ENCODE results near the gene XYLT2.

XYLT2 gene

GRCh38 chr17:50354776-50355175, 8.8 kb downstream of the XYLT2 start:
- TF ChIP-seq, protein P1, sequence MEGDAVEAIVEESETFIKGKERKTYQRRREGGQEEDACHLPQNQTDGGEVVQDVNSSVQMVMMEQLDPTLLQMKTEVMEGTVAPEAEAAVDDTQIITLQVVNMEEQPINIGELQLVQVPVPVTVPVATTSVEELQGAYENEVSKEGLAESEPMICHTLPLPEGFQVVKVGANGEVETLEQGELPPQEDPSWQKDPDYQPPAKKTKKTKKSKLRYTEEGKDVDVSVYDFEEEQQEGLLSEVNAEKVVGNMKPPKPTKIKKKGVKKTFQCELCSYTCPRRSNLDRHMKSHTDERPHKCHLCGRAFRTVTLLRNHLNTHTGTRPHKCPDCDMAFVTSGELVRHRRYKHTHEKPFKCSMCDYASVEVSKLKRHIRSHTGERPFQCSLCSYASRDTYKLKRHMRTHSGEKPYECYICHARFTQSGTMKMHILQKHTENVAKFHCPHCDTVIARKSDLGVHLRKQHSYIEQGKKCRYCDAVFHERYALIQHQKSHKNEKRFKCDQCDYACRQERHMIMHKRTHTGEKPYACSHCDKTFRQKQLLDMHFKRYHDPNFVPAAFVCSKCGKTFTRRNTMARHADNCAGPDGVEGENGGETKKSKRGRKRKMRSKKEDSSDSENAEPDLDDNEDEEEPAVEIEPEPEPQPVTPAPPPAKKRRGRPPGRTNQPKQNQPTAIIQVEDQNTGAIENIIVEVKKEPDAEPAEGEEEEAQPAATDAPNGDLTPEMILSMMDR (IDR thresholded peaks at IDR 0.05): no peak

DNA sequence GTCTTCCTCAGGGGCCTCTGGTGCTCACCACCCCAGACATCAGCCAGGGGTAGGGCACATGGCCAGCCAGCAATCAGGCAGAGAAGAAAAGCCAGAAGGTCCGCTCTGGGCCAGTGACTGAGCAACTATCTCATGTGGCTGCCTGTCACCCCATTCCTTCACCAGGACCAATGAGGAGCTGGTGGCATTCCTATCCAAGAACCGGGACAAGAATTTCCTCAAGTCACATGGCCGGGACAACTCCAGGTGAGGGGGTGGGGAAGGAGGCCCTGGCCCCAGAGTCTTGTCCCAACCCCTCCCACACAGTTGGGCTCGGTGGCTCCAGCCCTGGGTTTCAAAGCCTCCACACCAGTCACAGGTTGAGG, 9.4 kb downstream of the XYLT2 start:
- TF ChIP-seq, protein P1 (IDR thresholded peaks at IDR 0.05): no peak

DNA sequence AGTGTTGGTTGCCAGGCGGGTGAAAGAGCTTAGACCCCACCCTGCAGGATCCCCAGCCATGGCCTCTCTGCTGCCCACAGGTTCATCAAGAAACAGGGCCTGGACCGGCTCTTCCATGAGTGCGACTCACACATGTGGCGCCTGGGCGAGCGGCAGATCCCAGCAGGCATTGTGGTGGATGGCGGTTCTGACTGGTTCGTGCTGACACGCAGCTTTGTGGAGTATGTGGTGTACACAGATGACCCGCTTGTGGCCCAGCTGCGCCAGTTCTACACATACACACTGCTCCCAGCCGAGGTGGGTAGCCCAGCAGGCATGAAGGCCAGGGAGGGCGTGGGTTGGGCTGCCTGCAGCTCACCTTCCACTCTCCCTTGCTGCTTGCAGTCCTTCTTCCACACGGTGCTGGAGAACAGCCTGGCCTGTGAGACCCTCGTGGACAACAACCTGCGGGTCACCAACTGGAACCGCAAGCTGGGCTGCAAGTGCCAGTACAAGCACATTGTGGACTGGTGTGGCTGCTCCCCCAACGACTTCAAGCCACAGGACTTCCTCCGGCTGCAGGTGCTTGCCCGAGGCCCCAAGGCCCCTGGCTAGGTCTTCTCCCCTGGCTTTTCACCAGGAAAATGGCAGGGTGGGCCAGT, 9.9 kb downstream of the XYLT2 start:
- TF ChIP-seq, protein P1 (IDR thresholded peaks at IDR 0.05): no peak

DNA sequence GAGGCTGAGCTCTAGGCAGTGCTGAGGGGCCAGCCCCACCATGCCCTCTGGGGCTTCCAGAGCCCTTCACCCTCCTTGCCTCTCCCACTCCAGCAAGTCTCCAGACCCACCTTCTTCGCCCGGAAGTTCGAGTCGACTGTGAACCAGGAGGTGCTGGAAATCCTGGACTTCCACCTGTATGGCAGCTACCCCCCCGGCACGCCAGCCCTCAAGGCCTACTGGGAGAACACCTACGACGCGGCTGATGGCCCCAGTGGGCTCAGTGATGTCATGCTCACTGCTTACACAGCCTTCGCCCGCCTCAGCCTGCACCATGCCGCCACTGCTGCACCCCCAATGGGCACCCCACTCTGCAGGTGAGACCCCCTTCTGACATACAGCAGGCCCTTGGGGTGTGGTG, 10.5 kb downstream of the XYLT2 start:
- TF ChIP-seq, protein P1 (IDR thresholded peaks at IDR 0.05): no peak

- TF ChIP-seq, protein P1 (IDR thresholded peaks at IDR 0.05): no peak
Measured at GRCh38 chr17:50356892-50357510, 11.1 kb downstream of the XYLT2 start.

- TF ChIP-seq, protein P1 (IDR thresholded peaks at IDR 0.05): no peak
Measured at GRCh38 chr17:50358177-50358576, 12.3 kb downstream of the XYLT2 start.

GRCh38 chr17:50359005-50359699, 13.2 kb downstream of the XYLT2 start:
- TF ChIP-seq, protein P1 (IDR thresholded peaks at IDR 0.05): no peak

Measured in LNCAP (cell line).